Esophagus muscularis mucosa (tissue), 4 donors: ENCODE measurements around the gene CCNQ.

ENCODE experiments used
- CTCF ChIP-seq, 3 experiments: fragments of 200-600 bp in 2 of 3; fragments of 450-650 bp in 1 of 3; sonication (generic) in 2 of 3; IDR thresholded peaks; one replicate each; pipeline ENCODE4 v1.5.1; 2017 to 2019; ENCODE audit warnings: antibody characterized with exemption in 3 of 3, mild to moderate bottlenecking in 2 of 3, moderate library complexity in 1 of 3
- EP300 ChIP-seq: sonication (generic); formaldehyde crosslinking; IDR thresholded peaks from one replicate; pipeline ENCODE4 v1.6.1; 2017; ENCODE audit warnings: antibody characterized with exemption
- POLR2A ChIP-seq: fragments of 450-650 bp; IDR thresholded peaks from one replicate; pipeline ENCODE4 v1.6.1; 2017; ENCODE audit warnings: antibody characterized with exemption, moderate library complexity, mild to moderate bottlenecking, low read depth
- POLR2AphosphoS5 ChIP-seq, 2 donors: sonication (generic); formaldehyde crosslinking; IDR thresholded peaks; one replicate each; pipeline ENCODE4 v1.6.1; 2017; ENCODE audit warnings: antibody characterized with exemption in 2 of 2

GRCh38 chrX:153621949-153622598 lies 23.1 kb upstream of the CCNQ start:
- TF ChIP-seq CTCF (IDR thresholded peaks at IDR 0.05), result no peak
- no peak for TF ChIP-seq POLR2A
- no peak for TF ChIP-seq EP300
- TF ChIP-seq POLR2AphosphoS5 (IDR thresholded peaks at IDR 0.05), result no peak
